Mesothelial cell of epicardium (in vitro differentiated cells): ENCODE results near the gene SH2D3A. TPM values are rescaled to one million over a fixed set of nuclear protein-coding genes. Genes with fewer than 3 reads are reported as not detected.

Source experiments
- DNase-seq, 2 experiments: peaks; one replicate each; pipeline ENCODE4 v3.0.0; 2021; ENCODE audit warnings: low spot score in 2 of 2; ENCODE audit not compliant: unreplicated experiment in 2 of 2
- H3K27ac Mint-ChIP-seq: 2 replicates; pipeline ENCODE4 v1.8.0; 2021; ENCODE audit warnings: mixed read lengths
- H3K27me3 Mint-ChIP-seq: 2 replicates; pipeline ENCODE4 v1.8.0; 2021; ENCODE audit warnings: low read depth, mixed read lengths
- H3K36me3 Mint-ChIP-seq: 2 replicates; pipeline ENCODE4 v1.8.0; 2021; ENCODE audit warnings: mixed read lengths
- H3K4me1 Mint-ChIP-seq: 2 replicates; pipeline ENCODE4 v1.8.0; 2021; ENCODE audit warnings: mixed read lengths
- H3K4me3 Mint-ChIP-seq: 2 replicates; pipeline ENCODE4 v1.8.0; 2021; ENCODE audit warnings: mild to moderate bottlenecking, moderate library complexity, mixed read lengths
- H3K9me3 Mint-ChIP-seq: 2 replicates; pipeline ENCODE4 v1.8.0; 2021; ENCODE audit warnings: mixed read lengths
- microRNA-seq: library from miRNA; unstranded; fragments of <30 nt; microRNA quantifications from one replicate; pipeline ENCODE4 v1.2.0, GENCODE V29; 2021; ENCODE audit warnings: inconsistent platforms, mixed read lengths
- total RNA-seq: library from RNA; stranded (reverse); gene quantifications from 3 replicates; pipeline ENCODE4 v1.2.1, GENCODE V29; 2021
- TF ChIP-seq, protein P1 (sequence below): fragments of 200-600 bp; sonication (generic); IDR thresholded peaks from one replicate; pipeline ENCODE4 v1.5.0; 2021; ENCODE audit warnings: antibody characterized with exemption; ENCODE audit not compliant: unreplicated experiment

Gene SH2D3A
- total RNA-seq, 1 donor from 2014 or later: 13.3 TPM

DNA sequence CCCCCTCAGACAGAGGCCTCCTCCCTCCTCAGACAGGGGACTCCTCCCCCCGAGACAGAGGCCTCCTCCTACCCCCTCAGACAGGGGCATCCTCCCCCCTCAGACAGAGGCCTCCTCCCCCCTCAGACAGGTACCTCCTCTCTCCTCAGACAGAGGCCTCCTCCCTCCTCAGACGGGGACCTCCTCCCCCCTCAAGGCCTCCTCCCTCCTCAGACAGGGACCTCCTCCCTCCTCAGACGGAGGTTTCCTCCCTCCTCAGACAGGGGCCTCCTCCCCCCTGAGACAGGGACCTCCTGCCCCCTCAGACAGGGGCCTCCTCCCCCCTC is 60.6 kb downstream of the SH2D3A start:
- no peak for DNase-seq
- Mint-ChIP-seq H3K27me3 (peaks cover 39% of the 10 kb centered on the region), H3K36me3 (no peaks in the 10 kb centered on the region), H3K4me3 (no peak overlapping the region), H3K4me1 (no peaks in the 10 kb centered on the region), H3K9me3 (no peaks in the 10 kb centered on the region), H3K27ac (no peak overlapping the region)
- TF ChIP-seq, protein P1, sequence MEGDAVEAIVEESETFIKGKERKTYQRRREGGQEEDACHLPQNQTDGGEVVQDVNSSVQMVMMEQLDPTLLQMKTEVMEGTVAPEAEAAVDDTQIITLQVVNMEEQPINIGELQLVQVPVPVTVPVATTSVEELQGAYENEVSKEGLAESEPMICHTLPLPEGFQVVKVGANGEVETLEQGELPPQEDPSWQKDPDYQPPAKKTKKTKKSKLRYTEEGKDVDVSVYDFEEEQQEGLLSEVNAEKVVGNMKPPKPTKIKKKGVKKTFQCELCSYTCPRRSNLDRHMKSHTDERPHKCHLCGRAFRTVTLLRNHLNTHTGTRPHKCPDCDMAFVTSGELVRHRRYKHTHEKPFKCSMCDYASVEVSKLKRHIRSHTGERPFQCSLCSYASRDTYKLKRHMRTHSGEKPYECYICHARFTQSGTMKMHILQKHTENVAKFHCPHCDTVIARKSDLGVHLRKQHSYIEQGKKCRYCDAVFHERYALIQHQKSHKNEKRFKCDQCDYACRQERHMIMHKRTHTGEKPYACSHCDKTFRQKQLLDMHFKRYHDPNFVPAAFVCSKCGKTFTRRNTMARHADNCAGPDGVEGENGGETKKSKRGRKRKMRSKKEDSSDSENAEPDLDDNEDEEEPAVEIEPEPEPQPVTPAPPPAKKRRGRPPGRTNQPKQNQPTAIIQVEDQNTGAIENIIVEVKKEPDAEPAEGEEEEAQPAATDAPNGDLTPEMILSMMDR: no peak

DNA sequence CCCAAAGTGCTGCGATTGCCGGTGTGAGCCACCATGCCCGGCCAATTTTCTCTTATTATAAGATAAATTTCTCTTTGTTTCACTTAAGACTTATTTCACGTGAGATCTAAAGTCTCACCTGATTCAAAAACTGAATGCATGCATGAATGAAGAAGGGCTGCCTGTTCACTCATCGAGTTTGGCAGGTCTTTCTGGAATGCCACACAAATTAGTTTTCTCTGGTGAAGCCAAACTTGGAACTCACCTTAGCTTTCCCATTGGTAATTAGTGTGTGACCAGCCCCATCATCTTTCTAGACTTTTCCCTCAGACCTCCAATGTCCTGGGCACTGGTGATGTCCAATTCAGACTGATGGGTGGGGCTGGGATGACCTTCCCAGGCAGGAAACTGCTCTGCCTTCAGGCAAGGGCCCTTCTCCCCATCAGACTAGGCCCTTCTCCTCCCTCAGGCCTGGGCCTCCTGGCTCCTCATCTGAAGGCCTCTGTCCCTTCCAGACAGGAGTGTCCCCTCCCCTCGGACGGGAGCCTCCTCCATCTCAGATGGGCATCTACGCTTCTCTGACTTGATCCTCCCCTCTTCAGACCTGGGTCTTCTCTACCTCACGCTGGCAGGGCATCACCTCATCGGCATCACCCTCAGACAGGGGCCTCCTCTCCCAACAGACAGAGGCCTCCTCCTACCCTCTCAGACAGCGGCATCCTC is 61.2 kb downstream of the SH2D3A start:
- Mint-ChIP-seq H3K27me3 (peaks cover 33% of the 10 kb centered on the region), H3K4me3 (no peak overlapping the region), H3K4me1 (no peaks in the 10 kb centered on the region), H3K27ac (no peak overlapping the region), H3K9me3 (no peaks in the 10 kb centered on the region), H3K36me3 (no peaks in the 10 kb centered on the region)
- TF ChIP-seq, protein P1: no peak
- no peak for DNase-seq

Small RNA genes lying within 50 kb of the gene (microRNA-seq; reads per million reads assigned to microRNA genes)
- 0.88 reads per million for gene MIR6791

Other genes starting within 250 kb of the SH2D3A start
- 0.76 to 1.5 TPM (median 1.1 TPM) in 3 replicates for gene TNFSF9, start 236.4 kb downstream of the SH2D3A start, total RNA-seq
- not detected in 3 replicates for gene CD70, start 176.3 kb downstream of the SH2D3A start, total RNA-seq
- gene TNFSF14, start 97.3 kb downstream of the SH2D3A start, total RNA-seq: 0.07 to 0.09 TPM in 2 of 3 replicates, not detected in the other
- gene C3, start 46.8 kb downstream of the SH2D3A start, total RNA-seq: 23.1 to 35.3 TPM (median 24.5 TPM) in 3 replicates
- 51.4 to 53.6 TPM (median 52.1 TPM) in 3 replicates for gene GPR108, start 29.9 kb downstream of the SH2D3A start, total RNA-seq
- gene TRIP10, start 27.8 kb downstream of the SH2D3A start, total RNA-seq: 67.5 to 73.2 TPM (median 69.5 TPM) in 3 replicates
- gene VAV1, start 5.3 kb upstream of the SH2D3A start, total RNA-seq: not detected in 3 replicates
- gene ADGRE1, start 120.1 kb upstream of the SH2D3A start, total RNA-seq: not detected in 3 replicates